WI38 (cell line): Measurements from ENCODE around the gene RASSF7.

ENCODE experiments used
- H3K4me3 ChIP-seq: 2 replicates; pipeline ENCODE4 v1.5.1; 2011; ENCODE audit warnings: low read depth, mild to moderate bottlenecking, control low read depth, low read length
- CTCF ChIP-seq: IDR thresholded peaks from 2 replicates; pipeline ENCODE4 v1.5.1; 2012; ENCODE audit warnings: low read depth, mild to moderate bottlenecking, control low read depth, low read length

The RASSF7 gene

GRCh38 chr11:590997-591396, 30.2 kb downstream of the RASSF7 start:
- TF ChIP-seq CTCF: no peak
- H3K4me3 ChIP-seq: no peak overlapping the region

GRCh38 chr11:592501-592900, 31.7 kb downstream of the RASSF7 start:
- TF ChIP-seq CTCF: no peak
- H3K4me3 ChIP-seq: no peak overlapping the region

GRCh38 chr11:592918-593317, 32.1 kb downstream of the RASSF7 start:
- H3K4me3 ChIP-seq: no peak overlapping the region
- no peak for TF ChIP-seq CTCF

GRCh38 chr11:593347-593746, 32.6 kb downstream of the RASSF7 start:
- H3K4me3 ChIP-seq: no peak overlapping the region
- TF ChIP-seq CTCF: no peak

- H3K4me3 ChIP-seq: no peak overlapping the region
- TF ChIP-seq CTCF: no peak
These were observed 34.6 kb downstream of the RASSF7 start for GRCh38 chr11:595400-595799.

- TF ChIP-seq CTCF: no peak
These were observed 35.6 kb downstream of the RASSF7 start for GRCh38 chr11:596374-596773.

GRCh38 chr11:597166-597725, 36.5 kb downstream of the RASSF7 start:
- no peak for TF ChIP-seq CTCF
- no peak overlapping the region for H3K4me3 ChIP-seq

More at GRCh38 chr11:596374-596773, 35.6 kb downstream of the RASSF7 start:
- H3K4me3 ChIP-seq: no peak overlapping the region
